ENCODE measurements around the gene SLC4A2. TPM values are rescaled to one million over a fixed set of nuclear protein-coding genes. Genes with fewer than 3 reads are reported as not detected.

Gene SLC4A2
- total and polyA plus RNA-seq, 2 of the 8 experiments (the other 6 are each of a cell fraction or from before 2014, with no cell fraction given), result 72.6 to 147 TPM

DNA sequence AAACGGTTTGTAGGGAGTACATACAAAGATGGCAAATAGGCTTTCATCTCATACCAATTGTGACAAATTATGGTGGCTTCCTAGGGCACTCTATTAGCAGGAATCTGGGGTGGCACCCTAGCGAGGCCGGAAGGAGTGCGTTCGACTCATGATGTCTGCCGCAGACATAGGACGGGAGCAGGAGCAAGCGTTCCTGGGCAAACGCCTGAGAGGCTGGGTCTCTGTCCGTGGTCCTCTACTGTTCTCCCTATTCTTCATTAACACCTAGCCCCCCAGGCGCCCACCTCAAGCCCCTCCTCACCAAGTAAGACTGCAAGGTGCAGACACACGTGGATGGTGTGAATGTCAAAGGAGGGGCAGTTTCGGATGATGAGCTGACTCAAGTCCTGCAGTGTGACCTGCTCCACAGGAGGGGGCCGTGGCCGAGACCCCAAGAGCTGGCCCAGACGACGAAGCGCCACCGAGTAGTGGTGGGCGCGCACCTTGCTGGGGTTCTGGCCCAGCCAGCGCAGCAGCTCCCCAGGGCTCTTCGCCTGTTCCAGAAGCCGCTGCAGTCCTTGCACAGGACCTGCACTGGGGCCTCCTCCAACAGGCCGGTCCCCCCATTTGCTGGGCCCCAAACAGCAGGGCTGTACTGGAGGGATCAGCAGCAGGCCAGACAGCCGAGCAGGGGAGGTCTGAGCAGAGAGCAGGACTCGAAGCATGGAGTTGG lies 20.0 kb downstream of the SLC4A2 start:
- H2BK15ac ChIP-seq (ENCODE audit: low read length), result no peak overlapping the region
- peaks cover 20 to 23% of the 10 kb centered on the region in 2 experiments for H4K20me1 ChIP-seq (replicated peaks in 1 of 2; ENCODE audit: control insufficient read depth in 1 of 2, insufficient read depth in 2 of 2, low read length in 2 of 2)
- H4K5ac ChIP-seq (ENCODE audit: insufficient read length, low read depth, low read length), result no peak overlapping the region
- peaks cover 12% of the 10 kb centered on the region for H3K79me1 ChIP-seq (ENCODE audit: low read depth, low read length)
- peak overlapping the region; percentile 79 to 94 (median 88); a peak in 7 of 8 replicates for H3K4me3 ChIP-seq (ENCODE audit: extremely low read depth in 1 of 4, insufficient read depth in 2 of 4, low read depth in 3 of 4, low read length in 4 of 4)
- H3K36me3 ChIP-seq (ENCODE audit: control insufficient read depth in 2 of 4, insufficient read depth in 4 of 4, low read length in 3 of 4), result peaks cover 8 to 19% (median 18%) of the 10 kb centered on the region in 4 experiments
- H3K23me2 ChIP-seq (ENCODE audit: low read depth, low read length), result peaks cover 21% of the 10 kb centered on the region
- no peak overlapping the region for H3K14ac ChIP-seq (ENCODE audit: insufficient read length)
- H2BK5ac ChIP-seq (ENCODE audit: low read depth, low read length), result no peak overlapping the region
- POLR2A ChIA-PET (ENCODE audit: partially characterized antibody), result interaction anchor here (0.8 to 4.9 kb wide), 10 partner anchors 10 to 99 kb away, joined by 3 to 77 read pairs (median 6); partner anchors contain the start of gene CDK5
- H3K4ac ChIP-seq (replicated peaks; ENCODE audit: insufficient read length, low read depth, low read length), result no peak overlapping the region
- peaks cover 0 to 10% of the 10 kb centered on the region in 2 experiments; a peak in 1 of 4 replicates for H3K79me2 ChIP-seq (ENCODE audit: control insufficient read depth in 1 of 2, insufficient read depth in 2 of 2, low read length in 2 of 2)
- H3K56ac ChIP-seq (replicated peaks; ENCODE audit: insufficient read length, low read depth, low read length), result no peak overlapping the region
- no peak for DNase-seq (ENCODE audit: low read depth in 1 of 2, low spot score in 2 of 2)
- H2BK12ac ChIP-seq (ENCODE audit: low read depth, low read length), result no peak overlapping the region
- peak overlapping the region; percentile 95 to 100 for H3K4me2 ChIP-seq (ENCODE audit: insufficient read depth in 1 of 2, low read depth in 2 of 2, low read length in 2 of 2)
- H3K18ac ChIP-seq (ENCODE audit: extremely low read depth, low read length), result no peak overlapping the region
- H3K23ac ChIP-seq (ENCODE audit: insufficient read length), result no peak overlapping the region
- H3K4me1 ChIP-seq (replicated peaks in 1 of 4; ENCODE audit: control insufficient read depth in 3 of 4, insufficient read depth in 4 of 4, low read length in 3 of 4), result peaks cover 0 to 35% (median 24%) of the 10 kb centered on the region in 4 experiments; a peak in 6 of 7 replicates
- no peaks in the 10 kb centered on the region for H3K9me3 ChIP-seq (ENCODE audit: insufficient read depth in 2 of 2, low read depth in 1 of 2, low read length in 1 of 2)
- H4K91ac ChIP-seq (replicated peaks; ENCODE audit: insufficient read length, low read length), result no peak overlapping the region
- FAIRE-seq, result no peak
- H2AFZ ChIP-seq (ENCODE audit: low read length), result no peak overlapping the region
- peak overlapping the region; percentile 32; the same call in 1 of the 2 replicates for H2BK20ac ChIP-seq (ENCODE audit: low read length)
- peak overlapping the region in 1 of 4 experiments; percentile 89; a peak in 2 of 7 replicates for H3K9ac ChIP-seq (replicated peaks in 1 of 4; ENCODE audit: extremely low read depth in 1 of 4, low read depth in 3 of 4, low read length in 3 of 4)
- H3K27ac ChIP-seq (ENCODE audit: low read depth, low read length), result no peak overlapping the region
- H4K8ac ChIP-seq (ENCODE audit: extremely low read depth, insufficient read depth, low read length), result no peak overlapping the region; the same call in 1 of the 2 replicates
- CTCF ChIA-PET (ENCODE audit: partially characterized antibody), result interaction anchor here (1.3 to 6.0 kb wide), 5 partner anchors 11 to 62 kb away, joined by 4 to 81 read pairs (median 42); no protein-coding TSS in a partner anchor
- H2AK5ac ChIP-seq (ENCODE audit: low read depth, low read length), result no peak overlapping the region
- peaks cover 0 to 7% (median 5%) of the 10 kb centered on the region in 4 experiments; a peak in 5 of 7 replicates for H3K27me3 ChIP-seq (replicated peaks in 1 of 4; ENCODE audit: control insufficient read depth in 3 of 4, extremely low read depth in 1 of 4, insufficient read depth in 3 of 4, low read length in 3 of 4)
- 82% methylated on average over 20 of the region's 27 CpGs; no CpG with 5 or more reads in 1 of the 2 experiments for WGBS, 2 experiments (ENCODE audit: extremely low coverage in 1 of 2, insufficient coverage in 1 of 2, insufficient read length in 1 of 2, insufficient replicate concordance in 2 of 2, low coverage in 1 of 2, low lambda C conversion rate in 2 of 2, missing lambda C conversion rate in 1 of 2)
- no peak overlapping the region for H2BK120ac ChIP-seq (replicated peaks; ENCODE audit: low read depth, low read length)
- TF ChIP-seq CREB1 (IDR thresholded peaks at IDR 0.05) (no peak), CBX5 (IDR thresholded peaks at IDR 0.05; ENCODE audit: low read depth, low read length) (no peak), EP300 (IDR thresholded peaks at IDR 0.05; ENCODE audit: borderline replicate concordance in 1 of 2, low read depth in 2 of 2, low read length in 2 of 2) (no peak), CBX8 (IDR thresholded peaks at IDR 0.05; ENCODE audit: borderline replicate concordance, low read depth, low read length) (no peak), NANOG (IDR thresholded peaks at IDR 0.05; ENCODE audit: insufficient read depth, low read depth, low read length, poor library complexity, severe bottlenecking) (no peak), JUN (IDR thresholded peaks at IDR 0.05; ENCODE audit: low read depth, low read length) (no peak), GABPA (IDR thresholded peaks at IDR 0.05; ENCODE audit: borderline replicate concordance, insufficient read depth, low read length) (no peak), POU5F1 (IDR thresholded peaks at IDR 0.05; ENCODE audit: low read depth, low read length) (no peak), CTBP2 (IDR thresholded peaks at IDR 0.05; ENCODE audit: borderline replicate concordance, insufficient read depth, insufficient read length, low read length) (no peak), GTF2F1 (IDR thresholded peaks at IDR 0.05; ENCODE audit: borderline replicate concordance, low read depth, low read length) (no peak), EGR1 (IDR thresholded peaks at IDR 0.05; ENCODE audit: borderline replicate concordance, low read depth, low read length) (no peak), SP2 (IDR thresholded peaks at IDR 0.05; ENCODE audit: low read length) (no peak)

Data from H1 (cell line).